Measurements from ENCODE around the gene SLC17A2.
A peak's percentile ranks its signal among the peaks of the same experiment; 100 is the strongest.

Gene SLC17A2

GRCh38 chr6:25962149-25963127 lies 31.9 kb upstream of the SLC17A2 start, which contains the start of gene TRIM38 (continued):
- peak; percentile 39; the same call in 1 of the 2 replicates for TF ChIP-seq ZNF518A (tag by site-specific recombination; conservative IDR thresholded peaks at IDR 0.05; ENCODE audit: low read depth)
- no peak for TF ChIP-seq GLIS1 (tag by site-specific recombination; IDR thresholded peaks at IDR 0.05)
- no peak for TF ChIP-seq ZNF280D (tag by site-specific recombination; IDR thresholded peaks at IDR 0.05)
- TF ChIP-seq ZNF292 (tag by site-specific recombination; IDR thresholded peaks at IDR 0.05; ENCODE audit: borderline replicate concordance, low read depth), result no peak
- TF ChIP-seq ZSCAN30 (tag by site-specific recombination; IDR thresholded peaks at IDR 0.05), result 0 out of 2 replicates have a peak, but pooled peaks have one; percentile 17
- no peak for TF ChIP-seq ZBTB26 (tag by site-specific recombination; optimal IDR thresholded peaks at IDR 0.05)

- CTCF ChIA-PET, result interaction anchor here (0.6 to 2.4 kb wide), 3 partner anchors 31 to 1244 kb away, joined by 3 to 12 read pairs (median 6); no protein-coding TSS in a partner anchor
- no peak overlapping the region for H3K4me3 ChIP-seq (ENCODE audit: low read depth, low read length)
- H3K4me1 ChIP-seq (ENCODE audit: control insufficient read depth, insufficient read depth, low read length), result peaks cover 12% of the 10 kb centered on the region; the same call in 1 of the 2 replicates
- POLR2A ChIA-PET, result interaction anchor here (1.0 to 2.0 kb wide), 2 partner anchors 31 to 59 kb away, joined by 3 to 13 read pairs; no protein-coding TSS in a partner anchor
- peak overlapping the region; percentile 84 for H3K27ac ChIP-seq (ENCODE audit: extremely low read depth, low read depth, low read length)
- peaks cover 6 to 16% of the 10 kb centered on the region in 2 experiments; a peak in 2 of 3 replicates for H3K36me3 ChIP-seq (ENCODE audit: control insufficient read depth in 2 of 2, insufficient read depth in 1 of 2, low read length in 2 of 2)
- no peaks in the 10 kb centered on the region for H3K9me3 ChIP-seq (ENCODE audit: control insufficient read depth, insufficient read depth, low read depth, low read length)
- TF ChIP-seq ZNF248 (tag by site-specific recombination; IDR thresholded peaks at IDR 0.05) (no peak), TCF7L2 (IDR thresholded peaks at IDR 0.05; ENCODE audit: borderline replicate concordance, low read depth, low read length) (no peak), ZNF707 (tag by site-specific recombination; IDR thresholded peaks at IDR 0.05) (no peak), ZNF785 (tag by site-specific recombination; IDR thresholded peaks at IDR 0.05) (no peak), ZNF23 (tag by site-specific recombination; IDR thresholded peaks at IDR 0.05; ENCODE audit: borderline replicate concordance) (no peak)
Observed at GRCh38 chr6:25961619-25962148, 31.2 kb upstream of the SLC17A2 start.
